ENCODE measurements around the gene PLPPR2. TPM values are rescaled to one million over a fixed set of nuclear protein-coding genes. Genes with fewer than 3 reads are reported as not detected.
"Not testable (repeated sequence)": the region's sequence is repeated elsewhere in the genome, so short reads cannot be mapped to it uniquely, and the experiment has no call there.

PLPPR2 gene
- total RNA-seq, 1 experiment from 2014 or later, result 7.5 TPM

- ATAC-seq; H3K4me1 Mint-ChIP-seq; H3K27me3 Mint-ChIP-seq (ENCODE audit: low read depth); H3K9me3 Mint-ChIP-seq; DNase-seq (ENCODE audit: low spot score): not testable (repeated sequence)
- peak overlapping the region; percentile 81 for H3K4me3 Mint-ChIP-seq
- POLR2A ChIA-PET, result interaction anchor here (0.7 to 1.2 kb wide), 4 partner anchors 22 to 82 kb away, joined by 3 to 8 read pairs (median 3); partner anchors contain the start of gene SWSAP1
- peak; percentile 88 for TF ChIP-seq ZNF121 (CRISPR knock-in tag; IDR thresholded peaks at IDR 0.05)
- H3K27ac Mint-ChIP-seq, result peak overlapping the region; percentile 41; the same call in 1 of the 2 replicates
- H3K36me3 Mint-ChIP-seq, result peaks cover 17% of the 10 kb centered on the region
- CTCF ChIA-PET, result interaction anchor here (0.9 to 3.0 kb wide), 9 partner anchors 18 to 142 kb away, joined by 4 to 37 read pairs (median 11); partner anchors contain the start of genes EPOR, PRKCSH and SWSAP1
Measured at GRCh38 chr19:11340099-11340467, 15.1 kb upstream of the PLPPR2 start.

GRCh38 chr19:11342429-11342828 lies 12.8 kb upstream of the PLPPR2 start:
- ChIA-PET POLR2A (interaction anchor here (0.7 kb wide), 1 partner anchor 20 kb away, joined by 5 read pairs; no protein-coding TSS in a partner anchor), CTCF (no interaction called here)
- Mint-ChIP-seq H3K4me3 (no peak overlapping the region), H3K27me3 (ENCODE audit: low read depth) (peaks cover 2% of the 10 kb centered on the region; the same call in 1 of the 2 replicates), H3K4me1 (peaks cover 27% of the 10 kb centered on the region), H3K36me3 (peaks cover 5% of the 10 kb centered on the region; the same call in 1 of the 2 replicates), H3K27ac (no peak overlapping the region), H3K9me3 (no peaks in the 10 kb centered on the region)
- no peak for ATAC-seq
- TF ChIP-seq RORB (CRISPR knock-in tag; IDR thresholded peaks at IDR 0.05) (no peak), USF2 (CRISPR knock-in tag; IDR thresholded peaks at IDR 0.05) (no peak), ZNF281 (CRISPR knock-in tag; IDR thresholded peaks at IDR 0.05) (no peak), GRHL2 (CRISPR knock-in tag; IDR thresholded peaks at IDR 0.05; ENCODE audit: insufficient replicate concordance, severe bottlenecking) (no peak), ZNF138 (CRISPR knock-in tag; conservative IDR thresholded peaks at IDR 0.05) (no peak), PREB (CRISPR knock-in tag; IDR thresholded peaks at IDR 0.05; ENCODE audit: borderline replicate concordance) (no peak), NR1H2 (CRISPR knock-in tag; IDR thresholded peaks at IDR 0.05) (no peak), E2F5 (CRISPR knock-in tag; IDR thresholded peaks at IDR 0.05) (no peak), SP1 (CRISPR knock-in tag; conservative IDR thresholded peaks at IDR 0.05) (no peak), SMAD4 (CRISPR knock-in tag; IDR thresholded peaks at IDR 0.05) (no peak), SMAD3 (CRISPR knock-in tag; IDR thresholded peaks at IDR 0.05; ENCODE audit: borderline replicate concordance) (no peak), JAZF1 (CRISPR knock-in tag; IDR thresholded peaks at IDR 0.05) (no peak), ETV6 (CRISPR knock-in tag; IDR thresholded peaks at IDR 0.05) (no peak), FOXP1 (CRISPR knock-in tag; IDR thresholded peaks at IDR 0.05; ENCODE audit: borderline replicate concordance) (no peak), EMX1 (CRISPR knock-in tag; IDR thresholded peaks at IDR 0.05) (no peak), AR (CRISPR knock-in tag; IDR thresholded peaks at IDR 0.05) (no peak), ZNF425 (CRISPR knock-in tag; conservative IDR thresholded peaks at IDR 0.05) (no peak), ZNF396 (CRISPR knock-in tag; IDR thresholded peaks at IDR 0.05; ENCODE audit: borderline replicate concordance) (no peak), KAT7 (CRISPR knock-in tag; IDR thresholded peaks at IDR 0.05; ENCODE audit: borderline replicate concordance) (no peak)
- no peak for DNase-seq (ENCODE audit: low spot score)

Data from WTC11 (cell line).